AG20443 (cell line): Measurements from ENCODE around the gene KLC1.
"Not testable (repeated sequence)": the region's sequence is repeated elsewhere in the genome, so short reads cannot be mapped to it uniquely, and the experiment has no call there.

Source experiments
- DNase-seq: peaks from one replicate; pipeline ENCODE4 v3.0.0; 2012; ENCODE audit warnings: low spot score, mixed read lengths

The KLC1 gene

DNA sequence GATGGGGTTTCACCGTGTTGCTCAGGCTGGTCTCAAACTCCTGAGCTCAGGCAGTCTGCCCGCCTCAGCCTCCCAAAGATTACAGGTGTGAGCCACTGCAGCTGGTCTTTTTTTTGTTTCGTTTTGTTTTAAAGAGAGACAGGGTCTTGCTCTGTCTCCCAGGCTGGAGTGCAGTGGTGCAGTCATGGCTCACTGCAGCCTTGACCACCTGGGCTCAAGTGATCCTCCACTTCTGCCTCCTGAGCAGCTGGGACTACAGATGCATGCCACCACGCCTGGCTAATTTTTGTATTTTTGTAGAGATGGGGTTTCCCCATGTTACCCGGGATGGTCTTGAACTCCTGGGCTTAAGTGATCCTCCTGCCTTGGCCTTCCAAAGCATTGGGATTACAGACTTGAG lies 62.6 kb downstream of the KLC1 start:
- not testable (repeated sequence) for DNase-seq

DNA sequence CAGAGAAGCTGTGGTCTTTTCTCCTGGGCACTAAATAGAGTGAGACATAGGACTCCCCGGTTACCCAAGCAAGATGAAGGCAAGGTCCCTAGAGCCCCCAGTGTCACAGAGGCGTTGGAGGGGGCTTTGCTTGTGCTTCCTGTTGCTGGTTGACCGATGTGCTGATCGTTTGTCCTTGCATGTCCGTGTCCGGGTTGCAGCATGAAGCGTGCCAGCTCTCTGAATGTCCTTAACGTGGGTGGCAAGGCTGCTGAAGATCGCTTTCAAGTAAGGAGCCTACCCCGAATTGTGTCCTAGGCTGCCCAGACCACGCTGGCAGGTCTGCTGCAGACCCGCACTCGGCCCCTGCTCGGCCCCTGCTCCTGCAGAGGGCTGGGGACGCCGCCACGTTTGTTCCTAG lies 63.1 kb downstream of the KLC1 start:
- no peak for DNase-seq

DNA sequence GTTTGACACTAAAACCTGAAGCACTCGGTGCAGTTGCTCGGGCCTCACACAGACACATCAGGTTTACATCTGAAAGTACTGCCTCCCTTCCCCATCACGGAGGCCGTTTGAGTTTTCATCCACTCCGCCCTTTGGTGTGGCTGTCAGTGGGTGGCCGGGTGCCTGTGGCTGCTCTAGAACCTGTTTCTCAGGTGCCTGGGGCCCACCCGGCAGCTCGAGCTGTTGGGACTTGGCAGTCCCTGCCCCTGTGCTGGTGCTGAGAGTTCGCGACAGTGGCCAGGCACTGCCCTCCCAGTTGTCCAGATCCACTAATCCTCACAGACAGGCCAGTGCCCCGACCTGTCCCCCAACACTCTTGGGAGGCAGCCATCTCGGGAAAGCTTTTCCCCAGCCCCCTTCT lies 63.9 kb downstream of the KLC1 start:
- no peak for DNase-seq

DNA sequence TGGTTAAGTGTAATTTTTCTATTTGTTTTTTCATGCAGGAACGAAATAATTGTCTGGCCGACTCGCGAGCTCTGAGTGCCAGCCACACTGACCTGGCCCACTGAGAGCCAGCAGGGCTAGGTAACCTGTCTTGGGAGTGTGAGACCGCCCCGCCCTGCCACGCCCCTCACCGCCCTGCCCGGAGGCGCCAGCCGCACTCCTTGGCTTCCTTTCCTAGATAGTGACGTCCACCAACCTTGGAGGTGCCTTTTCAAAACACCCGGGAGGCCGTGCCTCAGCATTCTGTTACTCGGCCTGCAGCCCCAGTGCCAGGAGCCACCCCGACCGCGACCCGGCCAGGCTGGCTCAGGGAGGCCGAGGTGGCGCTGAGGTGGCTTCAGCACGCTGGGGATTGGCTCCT lies 64.5 kb downstream of the KLC1 start:
- no peak for DNase-seq

DNA sequence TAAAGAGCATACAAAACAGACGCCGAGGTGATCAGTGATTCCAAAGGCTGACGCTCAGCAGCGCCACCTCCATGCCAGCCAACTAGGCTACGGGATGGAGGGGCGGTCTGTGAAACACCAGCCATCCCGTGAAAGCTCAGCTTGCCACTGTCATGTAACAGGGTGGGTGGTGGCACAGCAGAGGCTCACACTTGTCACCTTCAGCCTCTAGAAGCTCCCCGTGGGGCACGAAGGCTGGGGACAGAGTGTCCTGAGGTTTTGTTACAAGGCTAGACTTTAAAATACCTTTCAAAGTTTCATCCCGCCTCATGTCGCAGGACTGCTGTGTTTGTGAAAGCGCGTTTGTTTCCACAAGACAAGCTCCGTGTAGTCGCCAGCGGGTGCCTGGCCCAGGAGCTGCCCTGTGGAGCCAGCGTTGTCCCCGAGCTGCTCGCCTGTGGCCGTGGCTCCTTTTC lies 65.6 kb downstream of the KLC1 start:
- no peak for DNase-seq

DNA sequence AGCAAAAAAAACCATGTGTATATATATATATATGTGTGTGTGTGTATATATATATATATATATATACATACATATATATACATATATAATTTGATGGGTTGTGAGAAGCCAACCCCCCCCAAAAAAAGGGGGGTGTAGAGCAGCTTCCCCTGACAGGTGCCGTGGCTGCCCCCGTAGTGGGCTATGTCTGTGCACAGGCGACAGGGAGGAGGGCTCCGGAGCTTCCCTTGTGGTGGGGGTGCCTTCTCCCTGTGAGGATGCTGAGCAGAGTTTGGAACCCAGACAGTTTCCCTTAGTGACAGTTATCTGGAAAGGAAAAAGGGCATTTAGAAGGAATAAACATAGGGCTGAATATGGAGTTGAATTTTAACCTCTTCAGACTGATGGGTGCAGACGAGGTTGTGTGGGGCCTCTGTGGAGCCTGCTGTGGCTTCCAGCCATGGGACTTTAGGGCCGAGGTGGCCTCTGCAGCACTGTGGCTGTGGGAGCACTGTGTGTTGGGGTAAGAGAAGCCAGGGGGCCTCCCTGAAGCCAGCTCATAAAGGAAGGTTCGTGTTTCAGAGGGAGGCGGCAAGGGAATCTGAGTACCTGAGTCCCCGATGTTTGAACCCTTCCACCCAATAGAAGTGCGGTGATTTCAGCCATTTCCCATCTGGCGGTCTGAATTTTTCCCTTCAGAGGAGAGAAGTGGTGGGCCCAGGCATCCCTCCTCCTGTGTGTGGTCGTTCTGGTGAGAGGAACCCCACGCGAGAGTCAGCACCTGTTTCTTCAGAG lies 66.5 kb downstream of the KLC1 start:
- DNase-seq, result no peak

DNA sequence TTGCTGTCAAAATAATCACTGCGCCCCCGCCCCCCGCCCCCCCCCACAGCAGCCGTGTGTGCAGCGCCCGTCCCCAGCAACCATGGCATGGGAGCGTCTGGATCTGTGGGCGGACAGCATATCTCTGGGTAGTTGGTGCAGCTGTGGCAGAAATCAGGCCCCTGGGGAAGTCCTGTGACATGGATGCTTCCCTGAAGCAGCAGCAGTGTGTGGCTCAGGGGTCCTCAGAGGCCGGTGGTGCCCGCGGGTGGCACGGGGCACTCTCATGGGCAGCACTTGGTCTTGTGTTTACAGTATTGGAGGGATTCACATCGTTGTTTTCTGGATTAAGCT lies 67.0 kb downstream of the KLC1 start:
- no peak for DNase-seq

DNA sequence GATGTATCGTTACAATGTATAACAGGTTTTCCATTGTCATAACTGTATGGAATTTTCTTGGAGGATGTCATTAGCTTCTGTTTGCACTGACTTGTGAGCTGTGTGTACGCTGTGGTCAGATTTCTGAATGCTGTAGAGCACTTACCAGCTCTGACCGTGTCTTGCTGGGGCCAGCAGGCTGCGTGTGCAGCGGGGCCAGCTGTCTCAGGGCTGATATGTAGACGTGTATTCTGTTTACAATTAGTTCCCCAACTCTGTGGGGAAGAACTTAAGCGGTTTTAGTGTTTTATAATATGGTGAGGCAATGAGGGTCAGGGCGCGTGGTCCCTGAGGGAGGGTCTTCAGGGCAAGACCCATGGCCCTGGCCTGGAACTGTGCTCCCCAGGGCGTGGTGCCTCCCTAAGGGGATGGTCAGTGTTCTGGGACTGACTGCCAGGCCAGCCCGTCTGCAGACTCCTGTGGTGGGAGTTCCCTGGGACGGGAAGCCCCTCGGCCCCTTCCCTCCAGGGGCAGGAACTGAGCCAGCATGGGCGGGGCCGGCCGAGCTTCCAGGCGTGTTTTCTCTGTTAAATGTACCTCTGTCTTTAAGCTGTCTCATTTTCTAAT lies 67.6 kb downstream of the KLC1 start:
- peak; percentile 43 for DNase-seq

DNA sequence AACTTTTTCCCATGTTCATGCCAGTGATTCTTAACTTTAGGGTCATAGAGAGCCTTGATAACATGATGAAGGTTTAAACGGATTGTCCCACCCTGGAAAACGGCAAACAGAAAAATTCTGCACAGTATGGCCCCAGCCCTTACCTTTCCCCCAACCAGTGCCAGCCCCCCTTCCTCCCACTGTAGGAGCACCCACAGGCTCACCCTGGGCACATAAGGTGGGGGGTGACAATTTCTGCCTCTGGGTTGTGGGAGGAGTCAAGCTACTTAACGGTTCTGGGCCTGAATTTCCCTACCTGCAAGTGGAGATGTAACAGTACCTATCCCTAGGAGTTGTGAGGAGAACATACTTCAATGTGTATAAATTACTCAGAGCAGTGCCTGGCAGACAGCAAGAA lies 68.2 kb downstream of the KLC1 start:
- no peak for DNase-seq

DNA sequence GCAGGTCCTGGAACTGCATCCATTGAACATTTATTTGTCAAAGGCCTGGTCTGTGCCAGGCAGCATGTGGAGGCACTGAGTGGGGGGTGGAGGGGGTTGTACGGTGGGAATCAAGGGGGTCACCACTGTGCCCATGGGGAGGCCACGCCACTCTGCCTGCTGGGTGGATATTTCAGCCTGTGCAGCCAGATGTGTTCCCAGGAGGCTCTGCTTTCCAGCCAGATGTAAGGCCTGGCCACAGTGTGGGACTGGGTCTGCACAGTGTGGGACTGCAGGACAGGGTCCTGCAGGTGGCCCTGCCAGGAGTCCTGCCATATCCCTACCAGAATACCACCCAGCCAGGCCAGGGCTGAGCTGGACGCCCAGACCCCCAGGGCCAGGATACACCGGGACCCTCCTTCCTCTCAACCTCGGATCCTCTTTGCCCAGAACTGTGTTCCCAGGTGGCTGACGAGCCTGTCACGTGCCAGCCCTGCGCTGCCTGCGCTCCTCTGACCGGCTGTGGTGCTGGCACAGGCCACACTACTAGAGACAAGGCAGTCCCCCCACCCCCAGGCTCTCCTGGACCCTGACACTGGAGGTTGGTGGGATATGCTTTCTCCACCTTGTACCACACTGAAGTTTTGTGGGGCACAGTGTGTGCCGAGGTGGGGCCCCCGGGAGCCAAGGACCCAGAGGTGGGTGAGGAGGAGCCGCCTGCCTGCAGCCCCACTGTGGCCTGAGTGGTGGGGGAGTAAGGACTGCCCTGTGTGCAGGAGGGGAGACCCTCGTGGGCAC lies 68.8 kb downstream of the KLC1 start:
- no peak for DNase-seq

DNA sequence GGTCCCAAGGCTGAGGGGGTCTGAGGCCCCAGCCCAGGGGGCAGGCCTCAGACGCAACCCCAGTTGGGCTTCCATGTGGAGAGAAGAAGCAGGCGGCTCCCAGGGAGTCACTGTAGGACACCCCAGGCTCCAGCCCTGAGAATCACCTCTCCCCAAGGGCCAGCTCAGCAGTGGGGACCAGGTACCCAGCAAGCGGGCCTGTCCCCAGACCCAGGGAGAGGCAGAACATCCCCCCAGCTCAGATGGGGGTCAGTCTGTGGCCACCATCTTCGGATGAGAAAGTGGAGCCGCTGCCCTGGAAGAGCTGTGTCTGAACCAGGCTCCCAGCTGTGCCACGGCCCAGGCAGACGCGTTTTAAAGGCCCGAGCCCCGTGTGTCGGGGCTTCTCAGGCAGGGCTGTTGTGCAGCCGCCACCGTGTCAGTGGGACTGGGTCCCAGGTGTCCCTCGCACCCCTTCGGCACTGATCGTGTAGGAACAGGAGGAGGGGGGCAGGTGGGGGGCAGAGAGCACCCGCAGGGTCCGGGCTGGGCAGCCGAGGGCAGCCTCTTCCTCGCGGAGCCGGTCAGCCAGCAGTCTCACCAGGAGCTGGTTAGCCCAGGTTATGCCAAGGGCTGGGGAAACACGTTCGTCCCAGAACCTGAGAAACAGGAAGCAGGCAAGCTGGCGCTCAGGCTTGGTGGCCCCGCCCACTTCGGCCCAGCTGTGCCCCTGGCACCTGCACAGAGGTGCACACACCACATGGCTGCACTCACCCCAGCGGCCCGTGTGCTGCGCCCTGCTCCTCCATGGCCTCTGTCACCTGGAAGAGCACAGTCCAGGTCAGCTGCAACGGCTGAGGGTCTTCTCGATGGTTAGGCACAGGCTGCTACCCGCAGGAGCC lies 69.6 kb downstream of the KLC1 start:
- DNase-seq, result no peak

DNA sequence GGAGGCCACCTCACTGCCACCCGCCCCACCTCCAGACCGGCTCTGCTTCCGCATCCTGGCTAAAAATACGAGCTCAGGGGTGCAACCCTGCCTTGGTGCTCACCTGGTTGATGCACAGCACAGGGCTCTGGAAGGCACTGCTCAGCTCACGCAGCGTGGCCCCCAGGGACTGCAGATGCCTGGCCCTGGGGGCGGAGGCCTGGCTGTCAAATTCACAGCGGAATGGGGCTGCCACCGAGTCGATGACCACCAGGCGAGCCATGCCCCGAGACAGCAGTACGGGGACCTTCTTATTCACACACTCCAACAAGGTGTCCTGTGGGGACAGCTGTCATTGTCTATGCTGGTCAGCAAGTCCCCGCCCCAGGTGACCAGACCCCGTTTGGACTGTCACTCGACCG lies 70.2 kb downstream of the KLC1 start:
- no peak for DNase-seq

DNA sequence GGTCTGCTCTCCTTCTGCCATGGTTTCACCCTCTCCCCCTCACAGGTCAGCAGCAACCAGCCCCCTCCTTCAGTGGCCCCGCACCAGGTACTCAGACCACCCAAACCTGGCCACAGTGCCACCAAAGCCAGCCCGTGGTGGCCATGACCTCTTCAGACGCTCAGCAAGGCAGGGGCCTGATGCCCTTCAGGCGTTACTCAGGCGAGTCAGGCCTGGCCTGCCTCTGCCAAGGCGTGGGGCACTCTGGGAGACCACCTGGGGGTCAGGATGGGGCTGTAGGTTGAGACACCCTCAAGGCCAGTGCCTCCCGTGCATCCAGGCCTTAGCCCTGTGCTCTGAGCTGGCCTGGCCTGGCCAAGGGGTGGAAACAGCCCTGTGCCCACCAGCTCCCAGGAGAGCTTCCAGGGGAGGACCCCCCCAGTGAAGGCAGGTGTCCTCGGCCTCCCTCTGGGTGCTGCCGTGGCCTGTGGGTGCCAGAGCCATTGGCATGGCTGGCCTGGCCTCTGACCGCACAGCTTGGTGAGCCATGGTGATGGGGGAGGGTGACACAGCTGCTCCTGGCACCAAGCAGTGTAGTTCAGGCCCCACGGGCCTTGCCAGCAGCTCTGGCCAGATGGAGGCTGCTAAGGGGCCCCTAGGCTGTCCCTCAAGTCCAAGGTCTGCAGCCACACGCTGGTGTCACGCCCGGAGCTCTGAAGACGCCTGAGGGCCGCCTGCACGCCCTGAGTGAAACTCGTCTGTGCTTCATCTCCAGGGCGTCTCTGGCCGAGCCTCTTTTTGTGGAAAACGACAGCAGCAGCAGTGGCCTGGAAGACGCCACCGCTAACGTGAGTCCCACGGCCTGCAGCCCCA lies 71.1 kb downstream of the KLC1 start:
- no peak for DNase-seq

DNA sequence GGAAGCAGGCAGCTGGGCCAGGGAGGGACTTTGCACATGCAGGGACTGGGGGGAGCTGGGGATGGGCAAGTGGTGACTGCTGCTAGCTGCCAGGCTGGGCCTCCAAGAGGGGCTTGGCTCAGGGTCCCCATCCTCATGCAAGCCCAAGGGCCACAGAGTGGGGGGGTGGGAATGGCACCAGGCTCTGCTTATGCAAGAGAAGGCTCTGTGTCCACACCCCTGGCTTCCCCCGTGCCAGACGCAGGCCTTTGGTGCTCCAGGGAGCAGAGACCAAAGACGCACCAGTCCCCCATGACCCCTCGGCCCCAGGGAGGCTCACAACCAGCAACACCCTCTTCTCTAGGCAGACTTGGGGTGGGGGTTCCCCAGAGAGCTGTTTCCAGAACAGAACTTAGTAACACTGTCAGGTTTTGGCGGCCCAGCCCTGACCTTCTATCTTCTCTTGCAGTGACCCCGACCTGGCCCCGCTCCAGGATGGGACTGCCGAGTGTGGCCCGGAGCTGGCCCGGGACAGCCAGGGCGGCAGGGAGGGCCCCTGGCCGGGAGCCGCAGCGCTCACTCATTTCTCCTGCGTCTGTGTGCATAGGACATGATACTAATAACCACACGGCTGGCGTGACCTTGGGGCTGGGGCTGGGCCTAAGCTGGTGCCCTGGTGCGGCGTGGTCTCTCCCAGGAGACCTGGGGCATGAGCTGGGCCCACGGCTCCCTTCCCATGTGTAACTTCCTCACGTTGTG lies 71.9 kb downstream of the KLC1 start:
- no peak for DNase-seq

DNA sequence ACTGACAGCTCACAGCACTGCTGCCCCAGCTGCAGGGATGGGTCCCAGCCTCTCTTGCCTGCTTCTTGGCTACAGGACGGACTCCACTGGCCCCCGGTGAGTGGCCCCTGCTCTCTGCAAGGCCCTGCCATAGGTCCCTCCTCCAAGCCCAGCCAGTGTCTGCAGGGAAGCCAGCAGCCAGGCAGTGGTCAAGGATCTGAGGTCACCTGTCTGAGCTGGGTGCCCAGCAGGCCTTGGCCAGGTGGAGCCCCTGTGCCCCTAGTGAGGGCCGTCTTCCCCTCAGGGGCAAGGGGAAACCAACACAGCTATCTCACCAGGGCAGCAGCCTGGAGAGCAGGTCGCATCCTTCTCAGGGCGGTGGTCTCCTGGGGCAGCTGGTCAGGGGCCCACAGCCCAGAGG lies 73.1 kb downstream of the KLC1 start:
- no peak for DNase-seq

DNA sequence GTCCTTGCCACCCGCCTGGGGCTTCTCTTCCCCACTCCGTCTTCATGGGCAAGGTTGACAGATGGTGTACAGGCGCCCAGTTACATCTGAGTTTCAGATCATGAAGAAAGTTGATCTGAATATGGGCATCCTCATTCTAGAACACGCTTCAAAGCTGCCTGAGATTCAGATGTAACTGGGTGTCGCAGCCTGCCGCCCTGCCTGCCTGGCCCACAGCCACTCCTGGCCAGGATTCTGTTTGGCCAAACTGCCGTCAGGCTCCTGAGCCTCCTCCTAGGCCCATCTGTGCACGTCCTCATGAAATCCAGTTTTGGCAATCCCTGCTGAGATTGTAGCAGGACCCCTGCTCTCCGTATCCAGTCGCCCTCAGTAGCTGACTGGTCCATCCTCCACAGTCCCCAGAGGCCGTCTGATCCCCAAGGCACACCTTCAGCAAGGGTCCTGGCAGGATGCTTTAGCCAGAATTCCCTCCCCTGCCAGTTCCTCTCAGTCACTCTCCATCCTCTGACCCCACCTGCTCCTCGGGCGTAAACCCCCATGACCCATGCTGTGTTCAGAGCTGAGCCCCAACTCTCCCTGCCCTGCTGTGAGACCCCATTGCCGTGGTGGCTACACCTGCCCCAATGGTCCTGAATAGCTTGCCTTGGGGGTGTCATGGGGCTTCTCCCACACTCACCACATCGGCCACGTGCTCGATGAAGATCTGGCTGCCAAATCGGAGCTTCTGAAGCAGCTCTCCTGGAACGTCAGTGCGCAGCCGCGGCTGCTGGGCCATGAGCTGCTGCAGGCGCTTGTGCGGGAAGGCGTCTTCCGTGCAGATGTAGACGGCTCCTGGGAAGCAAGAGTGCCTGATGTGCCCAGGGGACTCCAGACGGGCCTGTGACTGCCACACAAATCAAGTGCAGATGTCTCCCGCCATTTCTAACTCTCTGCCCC lies 73.8 kb downstream of the KLC1 start:
- no peak for DNase-seq

DNA sequence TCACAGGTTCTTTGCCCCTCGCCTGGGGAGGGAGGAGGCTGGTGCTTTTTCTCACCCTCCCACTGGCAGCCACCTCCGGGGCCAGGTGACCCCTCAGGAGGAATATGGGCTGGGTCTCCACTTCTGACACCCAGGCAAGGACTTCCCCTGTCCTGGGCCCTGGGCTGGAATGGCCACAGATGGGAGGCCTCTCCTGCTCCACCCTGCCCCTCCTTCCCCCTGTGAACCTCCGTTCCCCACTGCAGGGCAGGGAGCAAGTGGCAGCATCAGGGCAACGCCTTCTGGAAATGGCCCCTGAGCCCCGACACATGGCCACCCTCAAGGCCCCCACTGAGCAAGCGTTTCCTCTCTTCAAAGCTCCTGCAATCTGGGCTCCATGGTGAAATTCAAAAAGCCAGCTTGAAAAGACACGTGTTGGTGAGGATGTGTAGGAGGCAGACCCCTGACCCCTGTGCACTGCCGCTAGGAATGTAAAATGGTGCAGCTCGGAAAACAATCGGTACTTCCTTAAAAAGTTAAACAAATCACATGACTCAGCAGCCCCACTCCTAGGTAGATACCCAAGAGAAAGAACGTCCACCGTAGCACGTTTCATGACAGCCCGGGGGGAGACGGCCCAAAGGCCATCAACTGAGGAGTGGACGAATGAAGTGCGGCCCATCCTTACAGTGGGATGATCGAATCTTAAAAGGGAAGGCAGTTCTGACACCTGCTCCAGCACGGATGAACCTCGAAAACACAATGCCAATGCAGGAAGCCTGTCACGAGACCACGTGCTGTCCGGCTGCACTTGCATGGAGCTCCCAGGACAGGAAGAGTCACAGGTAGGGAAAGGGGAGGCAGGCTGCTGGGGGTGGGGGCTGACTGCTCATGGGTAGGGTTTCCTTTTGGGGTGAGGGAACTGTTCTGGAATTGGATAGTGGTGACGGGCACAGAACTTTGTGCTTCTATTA lies 74.7 kb downstream of the KLC1 start:
- DNase-seq, result no peak

DNA sequence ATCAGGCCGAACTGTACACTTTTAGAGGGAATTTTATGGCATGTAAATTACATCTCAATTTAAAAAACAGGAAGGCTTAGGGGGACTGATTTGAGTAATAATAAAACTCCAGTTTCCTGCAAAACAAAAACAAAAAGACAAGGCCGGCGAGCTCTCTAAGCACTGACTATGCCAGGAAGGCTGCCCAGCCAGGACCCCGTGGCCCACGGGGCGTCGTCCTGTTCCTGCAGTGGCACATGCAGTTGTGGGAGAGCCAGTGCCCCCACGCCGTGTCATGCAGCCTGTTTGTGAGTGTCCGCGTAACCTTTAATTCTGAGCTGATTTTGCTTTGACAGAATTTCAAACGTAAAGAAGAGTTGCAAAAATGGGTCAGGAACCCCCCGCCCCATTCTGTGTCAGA lies 75.7 kb downstream of the KLC1 start:
- no peak for DNase-seq
